IMR-90 (cell line): ENCODE data around the gene NEO1. TPM values are rescaled to one million over a fixed set of nuclear protein-coding genes. Genes with fewer than 3 reads are reported as not detected.

Experiments used
- ATAC-seq: fragments of 200-7000 bp; cut with Tn5 transposase; 2 replicates; pipeline ENCODE4 v1.9.1; 2020; ENCODE audit warnings: low read depth, mild to moderate bottlenecking, moderate library complexity
- BruUV-seq: library from RNA; stranded (reverse); fragments of 400-500 nt; replicated peaks from 2 replicates; lab custom pipeline; 2021; lab: Mats Ljungman, UMichigan
- CTCF ChIA-PET: fragments of 300-600 bp; formaldehyde crosslinking; extraction: SDS; loops from one replicate; lab custom pipeline; 2021; ENCODE audit warnings: antibody characterized with exemption; lab: Yijun Ruan, JAX
- POLR2A ChIA-PET: fragments of 300-600 bp; sonication (Branson Sonifier 250); formaldehyde crosslinking; loops from one replicate; lab custom pipeline; 2022; ENCODE audit warnings: antibody characterized with exemption; ENCODE audit not compliant: unreplicated experiment; lab: Charles Lee
- DNase-seq: peaks from one replicate; pipeline ENCODE4 v3.0.0; 2013
- H2AFZ ChIP-seq: replicated peaks from 2 replicates; pipeline ENCODE3; 2013; ENCODE audit warnings: low read length, mild to moderate bottlenecking; ENCODE audit not compliant: poor library complexity
- H2AK5ac ChIP-seq: 2 replicates; pipeline ENCODE4 v1.6.1; 2013; ENCODE audit warnings: low read depth, low read length, inconsistent platforms
- H2AK9ac ChIP-seq: replicated peaks from 2 replicates; pipeline ENCODE3; 2013; ENCODE audit warnings: mild to moderate bottlenecking, low read depth, low read length, moderate library complexity; ENCODE audit not compliant: poor library complexity
- H2BK120ac ChIP-seq: 2 replicates; pipeline ENCODE4 v1.6.1; 2013; ENCODE audit warnings: low read depth, low read length, inconsistent platforms
- H2BK15ac ChIP-seq: 3 replicates; pipeline ENCODE4 v1.6.1; 2013; ENCODE audit warnings: low read depth, low read length, inconsistent platforms
- H2BK20ac ChIP-seq: 2 replicates; pipeline ENCODE4 v1.6.1; 2013; ENCODE audit warnings: low read depth, mild to moderate bottlenecking, inconsistent platforms, low read length, moderate library complexity
- H2BK5ac ChIP-seq: 2 replicates; pipeline ENCODE4 v1.6.1; 2013; ENCODE audit warnings: mild to moderate bottlenecking, low read depth, low read length, inconsistent platforms; ENCODE audit not compliant: poor library complexity, severe bottlenecking
- H3K14ac ChIP-seq: replicated peaks from 2 replicates; pipeline ENCODE4 v1.6.1; 2013; ENCODE audit warnings: low read depth, low read length, inconsistent platforms
- H3K18ac ChIP-seq: 2 replicates; pipeline ENCODE4 v1.6.1; 2013; ENCODE audit warnings: low read depth, low read length, control low read depth
- H3K23ac ChIP-seq: 2 replicates; pipeline ENCODE4 v1.6.1; 2013; ENCODE audit warnings: low read depth, low read length, inconsistent platforms
- H3K27ac ChIP-seq: 2 replicates; pipeline ENCODE4 v1.5.1; 2013; ENCODE audit warnings: mild to moderate bottlenecking, control low read depth, low read length; ENCODE audit not compliant: insufficient read depth
- H3K27me3 ChIP-seq: 2 replicates; pipeline ENCODE4 v1.6.1; 2013; ENCODE audit warnings: low read length; ENCODE audit not compliant: control insufficient read depth, insufficient read depth
- H3K36me3 ChIP-seq: 2 replicates; pipeline ENCODE4 v1.6.1; 2013; ENCODE audit warnings: low read length, mixed read lengths; ENCODE audit not compliant: control insufficient read depth, insufficient read depth
- H3K4ac ChIP-seq: 2 replicates; pipeline ENCODE4 v1.6.1; 2013; ENCODE audit warnings: low read depth, low read length, inconsistent platforms
- H3K4me1 ChIP-seq: 2 replicates; pipeline ENCODE4 v1.6.1; 2013; ENCODE audit warnings: low read length, mixed read lengths; ENCODE audit not compliant: control insufficient read depth, insufficient read depth
- H3K4me2 ChIP-seq: 2 replicates; pipeline ENCODE4 v1.6.1; 2013; ENCODE audit warnings: low read depth, mild to moderate bottlenecking, control low read depth, low read length, moderate library complexity
- H3K4me3 ChIP-seq: 2 replicates; pipeline ENCODE4 v1.5.1; 2013; ENCODE audit warnings: low read depth, mild to moderate bottlenecking, control low read depth, low read length, moderate library complexity; ENCODE audit not compliant: insufficient read depth
- H3K56ac ChIP-seq: 2 replicates; pipeline ENCODE4 v1.6.1; 2013; ENCODE audit warnings: low read length, inconsistent platforms; ENCODE audit not compliant: insufficient read depth; ENCODE audit errors: extremely low read depth
- H3K79me1 ChIP-seq, 2 experiments: 2 replicates each; pipeline ENCODE4 v1.6.1; 2013; ENCODE audit warnings: low read length in 2 of 2, inconsistent platforms in 1 of 2, low read depth in 1 of 2
- H3K9ac ChIP-seq: 2 replicates; pipeline ENCODE4 v1.6.1; 2013; ENCODE audit warnings: low read depth, low read length, control low read depth
- H3K9me1 ChIP-seq: 2 replicates; pipeline ENCODE4 v1.6.1; 2013; ENCODE audit warnings: low read length, inconsistent platforms; ENCODE audit not compliant: insufficient read depth
- H3K9me3 ChIP-seq: 2 replicates; pipeline ENCODE4 v1.6.1; 2013; ENCODE audit warnings: low read length; ENCODE audit not compliant: control insufficient read depth, insufficient read depth
- H4K20me1 ChIP-seq: 2 replicates; pipeline ENCODE4 v1.6.1; 2013; ENCODE audit warnings: low read length, inconsistent platforms; ENCODE audit not compliant: insufficient read depth
- H4K5ac ChIP-seq: 2 replicates; pipeline ENCODE4 v1.6.1; 2013; ENCODE audit warnings: mild to moderate bottlenecking, low read depth, low read length, control low read depth
- H4K8ac ChIP-seq, 2 experiments: 2 replicates each; pipeline ENCODE4 v1.6.1; 2013; ENCODE audit warnings: low read depth in 2 of 2, low read length in 2 of 2, control low read depth in 1 of 2, inconsistent platforms in 1 of 2
- H4K91ac ChIP-seq: 2 replicates; pipeline ENCODE4 v1.6.1; 2013; ENCODE audit warnings: low read depth, low read length, inconsistent platforms; ENCODE audit not compliant: insufficient read depth
- BHLHE40 ChIP-seq: fragments of 150-350 bp; IDR thresholded peaks from 2 replicates; pipeline ENCODE4 v1.6.1; 2016; ENCODE audit warnings: mild to moderate bottlenecking, low read depth, low read length
- CEBPB ChIP-seq: IDR thresholded peaks from 2 replicates; pipeline ENCODE4 v1.6.1; 2012; ENCODE audit warnings: low read depth, low read length, improper control_type of control experiment
- CHD1 ChIP-seq: IDR thresholded peaks from 2 replicates; pipeline ENCODE4 v1.6.1; 2012; ENCODE audit warnings: low read depth, low read length, improper control_type of control experiment
- CTCF ChIP-seq: conservative IDR thresholded peaks from 2 replicates; pipeline ENCODE4 v1.5.1; 2012; ENCODE audit warnings: mild to moderate bottlenecking, low read depth, low read length, improper control_type of control experiment
- ELK1 ChIP-seq: fragments of 150-350 bp; IDR thresholded peaks from 2 replicates; pipeline ENCODE4 v1.6.1; 2016; ENCODE audit warnings: low read depth, mild to moderate bottlenecking, low read length, moderate library complexity, borderline replicate concordance
- FOS ChIP-seq: fragments of 150-350 bp; IDR thresholded peaks from 2 replicates; pipeline ENCODE4 v1.6.1; 2016; ENCODE audit warnings: low read depth, low read length
- MAFK ChIP-seq: IDR thresholded peaks from 2 replicates; pipeline ENCODE4 v1.6.1; 2012; ENCODE audit warnings: low read depth, low read length, improper control_type of control experiment
- MAZ ChIP-seq: IDR thresholded peaks from 2 replicates; pipeline ENCODE4 v1.6.1; 2012; ENCODE audit warnings: low read depth, mild to moderate bottlenecking, low read length, improper control_type of control experiment, moderate library complexity, borderline replicate concordance
- MXI1 ChIP-seq: IDR thresholded peaks from 2 replicates; pipeline ENCODE4 v1.6.1; 2012; ENCODE audit warnings: low read depth, mild to moderate bottlenecking, low read length, moderate library complexity, borderline replicate concordance
- NFE2L2 ChIP-seq: fragments of 150-350 bp; IDR thresholded peaks from 2 replicates; pipeline ENCODE4 v1.6.1; 2016; ENCODE audit warnings: low read depth, mild to moderate bottlenecking, low read length
- POLR2A ChIP-seq: IDR thresholded peaks from 2 replicates; pipeline ENCODE4 v1.6.1; 2012; ENCODE audit warnings: mild to moderate bottlenecking, low read depth, low read length
- RAD21 ChIP-seq: IDR thresholded peaks from 2 replicates; pipeline ENCODE4 v1.6.1; 2012; ENCODE audit warnings: low read length, improper control_type of control experiment
- RCOR1 ChIP-seq: IDR thresholded peaks from 2 replicates; pipeline ENCODE4 v1.6.1; 2012; ENCODE audit warnings: mild to moderate bottlenecking, low read length, improper control_type of control experiment; ENCODE audit not compliant: insufficient replicate concordance
- RFX5 ChIP-seq: IDR thresholded peaks from 2 replicates; pipeline ENCODE4 v1.8.0; 2012; ENCODE audit warnings: low read depth, mild to moderate bottlenecking, low read length, moderate library complexity
- SMC3 ChIP-seq: fragments of 150-350 bp; IDR thresholded peaks from 2 replicates; pipeline ENCODE4 v1.6.1; 2016; ENCODE audit warnings: low read depth, mild to moderate bottlenecking, antibody characterized with exemption, low read length, moderate library complexity
- USF2 ChIP-seq: fragments of 150-350 bp; IDR thresholded peaks from 2 replicates; pipeline ENCODE4 v1.6.1; 2017; ENCODE audit warnings: mild to moderate bottlenecking, antibody characterized with exemption, low read length, low read depth
- WGBS, 2 experiments: methylation state at CpG; one replicate each; pipeline versions ENCODE4 v1.1.5 to v1.1.7; 2013; ENCODE audit warnings: missing lambda C conversion rate in 2 of 2; ENCODE audit not compliant: insufficient read length in 1 of 2; ENCODE audit errors: extremely low coverage in 2 of 2; 5-methylcytosine and 5-hydroxymethylcytosine counted together
- dilution Hi-C: fragments of 300-500 bp; cut with HindIII; formaldehyde crosslinking; loops from one replicate; pipeline ENCODE4 v1.14.3; 2018; ENCODE audit warnings: low sequenced_read_pairs; ENCODE audit not compliant: unreplicated experiment
- in situ Hi-C: fragments of 300-500 bp; cut with MboI; formaldehyde crosslinking; loops from 3 replicates; pipeline ENCODE4 v1.14.3; 2019; ENCODE audit warnings: low sequenced_read_pairs, inconsistent platforms, mixed read lengths
- intact Hi-C: fragments of 100-400 bp; cut with micrococcal nuclease; formaldehyde crosslinking; loops from 2 replicates; pipeline ENCODE4 v1.10.0; 2022
- polyA plus RNA-seq, 3 experiments: library from polyadenylated mRNA; depleted of rRNA; stranded (reverse); fragments of >200 nt; gene quantifications; 2 replicates each; pipeline ENCODE4 v1.2.3, GENCODE V29; 2012; ENCODE audit warnings: low replicate concordance in 1 of 3
- total RNA-seq: library from RNA; depleted of rRNA; stranded (reverse); fragments of >200 nt; gene quantifications from 2 replicates; pipeline ENCODE4 v1.2.3, GENCODE V29; 2012

The NEO1 gene
- total and polyA plus RNA-seq, 2 of the 4 experiments (the other 2 are of a cell fraction): 16.3 to 18.5 TPM

GRCh38 chr15:73326157-73326556 lies 273.9 kb downstream of the NEO1 start:
- Histone ChIP-seq H3K79me1 (no peaks in the 10 kb centered on the region), H2BK20ac (no peak overlapping the region), H2BK5ac (no peak overlapping the region), H2BK15ac (no peak overlapping the region), H2AFZ (no peak overlapping the region), H2AK5ac (no peak overlapping the region), H4K5ac (no peak overlapping the region), H3K4me3 (no peak overlapping the region), H2BK120ac (no peak overlapping the region), H3K9ac (no peak overlapping the region), H3K4me1 (no peaks in the 10 kb centered on the region), H3K9me3 (no peaks in the 10 kb centered on the region), H4K8ac (no peak overlapping the region), H3K4me2 (no peak overlapping the region), H3K9me1 (no peaks in the 10 kb centered on the region), H3K4ac (no peak overlapping the region), H3K18ac (no peak overlapping the region), H3K56ac (no peak overlapping the region), H3K36me3 (no peaks in the 10 kb centered on the region), H3K27ac (no peak overlapping the region), H3K14ac (no peak overlapping the region), H4K20me1 (no peaks in the 10 kb centered on the region), H3K27me3 (peaks cover 32% of the 10 kb centered on the region; the same call in 1 of the 2 replicates), H2AK9ac (no peak overlapping the region), H3K23ac (no peak overlapping the region), H4K91ac (no peak overlapping the region)
- WGBS, 2 experiments: no CpG with 5 or more reads among the region's 4 CpGs
- in situ Hi-C loops (no loop called here), dilution Hi-C loops (no loop called here), intact Hi-C loops (no loop called here)
- DNase-seq (no peak), ATAC-seq (no peak)
- BruUV-seq: no TSS peak
- TF ChIP-seq NFE2L2: no peak
- no peak for TF ChIP-seq SMC3
- TF ChIP-seq MAZ: no peak
- no peak for TF ChIP-seq BHLHE40
- no peak for TF ChIP-seq MXI1
- no peak for TF ChIP-seq RCOR1
- TF ChIP-seq CHD1: no peak
- TF ChIP-seq CEBPB: no peak
- TF ChIP-seq CTCF: no peak
- TF ChIP-seq ELK1: no peak
- no peak for TF ChIP-seq RFX5
- TF ChIP-seq FOS: no peak
- TF ChIP-seq MAFK: no peak
- TF ChIP-seq USF2: no peak
- TF ChIP-seq POLR2A: no peak
- no peak for TF ChIP-seq RAD21
- ChIA-PET CTCF (no interaction called here), POLR2A (no interaction called here)
